ENCODE data around the gene NDUFB2. TPM values are rescaled to one million over a fixed set of nuclear protein-coding genes. Genes with fewer than 3 reads are reported as not detected.
"Not testable (repeated sequence)": the region's sequence is repeated elsewhere in the genome, so short reads cannot be mapped to it uniquely, and the experiment has no call there.

NDUFB2 gene
- total RNA-seq, 1 experiment from 2014 or later: 734 TPM

DNA sequence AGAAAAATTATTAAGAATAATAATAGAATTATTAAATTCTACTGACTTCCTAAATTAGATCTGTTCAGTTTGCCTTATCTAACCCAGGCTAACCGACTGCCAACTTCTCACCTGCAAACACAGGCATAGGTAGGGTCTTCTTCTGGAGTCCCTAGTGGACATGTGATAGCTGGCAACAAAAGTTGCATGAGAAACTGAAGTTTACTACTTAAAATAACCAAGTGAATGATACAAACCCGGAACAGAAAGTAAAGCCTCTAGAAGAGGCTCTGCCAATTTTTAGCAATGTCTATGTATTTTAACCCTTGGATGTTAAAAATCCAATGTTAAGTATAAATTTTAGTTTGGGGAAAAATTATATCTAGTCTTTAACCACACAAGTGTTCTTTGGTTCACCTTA is 37.6 kb downstream of the NDUFB2 start:
- DNase-seq (ENCODE audit: low read depth): no peak

GRCh38 chr7:140734729-140735128 is 38.2 kb downstream of the NDUFB2 start:
- DNase-seq (ENCODE audit: low read depth): no peak

DNA sequence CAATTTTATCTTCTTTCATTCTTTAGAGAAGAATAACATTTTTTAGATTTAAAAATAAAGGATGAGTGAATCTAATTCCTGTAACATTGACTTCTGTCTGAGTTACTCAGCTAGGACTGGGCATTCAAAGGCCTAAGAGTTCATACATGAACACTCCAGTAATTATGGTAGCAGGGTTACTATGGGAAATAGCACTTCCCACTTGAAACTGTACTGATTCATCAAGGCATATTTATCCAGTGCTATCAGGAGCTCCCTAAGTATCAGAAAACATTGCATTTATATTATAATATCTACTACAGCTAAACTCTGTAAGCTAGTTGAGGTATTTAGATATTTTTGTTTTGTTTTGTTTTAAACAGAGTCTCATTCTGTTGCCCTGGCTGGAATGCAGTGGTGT is 41.8 kb downstream of the NDUFB2 start:
- no peak for DNase-seq (ENCODE audit: low read depth)

GRCh38 chr7:140743255-140743654 is 46.7 kb downstream of the NDUFB2 start:
- DNase-seq (ENCODE audit: low read depth): not testable (repeated sequence)

DNA sequence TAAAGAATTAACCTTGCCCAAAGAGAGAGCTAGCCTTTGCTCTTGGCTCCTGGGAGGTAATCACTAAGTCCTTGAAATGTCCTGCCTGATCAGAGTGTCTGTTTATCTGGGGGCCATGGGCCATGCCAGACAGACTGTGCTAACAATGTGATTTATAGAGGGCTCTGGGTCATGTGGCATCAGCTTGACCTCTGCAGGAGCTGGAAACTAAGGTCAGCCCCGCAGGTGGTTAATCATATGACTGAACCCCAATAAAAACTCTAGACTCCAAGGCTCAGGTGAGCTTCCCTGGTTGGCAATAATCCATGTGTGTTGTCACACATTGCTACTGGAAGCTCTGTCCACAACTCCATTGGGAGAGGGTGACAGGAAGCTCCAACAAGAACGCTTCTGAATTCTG is 47.5 kb downstream of the NDUFB2 start:
- DNase-seq (ENCODE audit: low read depth): no peak

- DNase-seq (ENCODE audit: low read depth): no peak
Measured at GRCh38 chr7:140745266-140746058, 49.0 kb downstream of the NDUFB2 start.

GRCh38 chr7:140746751-140747150 is 50.2 kb downstream of the NDUFB2 start:
- DNase-seq (ENCODE audit: low read depth): no peak

GRCh38 chr7:140752533-140752932 is 56.0 kb downstream of the NDUFB2 start:
- no peak for DNase-seq (ENCODE audit: low read depth)

GRCh38 chr7:140754506-140754905 is 58.0 kb downstream of the NDUFB2 start:
- DNase-seq (ENCODE audit: low read depth): no peak

Other genes starting within 250 kb of the NDUFB2 start
- 49.3 and 77.7 TPM in 2 replicates for gene MKRN1, start 217.2 kb upstream of the NDUFB2 start, total RNA-seq (2014; rRNA removed; shearing (Covaris generic))
- 11.5 and 19.9 TPM in 2 replicates for gene DENND2A, start 55.9 kb upstream of the NDUFB2 start, total RNA-seq (2014; rRNA removed; shearing (Covaris generic))
- 14.2 and 22.0 TPM in 2 replicates for gene ADCK2, start 23.8 kb upstream of the NDUFB2 start, total RNA-seq (2014; rRNA removed; shearing (Covaris generic))
- 8.2 and 10.3 TPM in 2 replicates for gene BRAF, start 228.2 kb downstream of the NDUFB2 start, total RNA-seq (2014; rRNA removed; shearing (Covaris generic))